Mesodermal cell (in vitro differentiated cells): ENCODE data around the gene HELZ2.

Experiments
- H3K27ac ChIP-seq: 2 replicates; pipeline ENCODE4 v1.7.0; 2013; ENCODE audit warnings: mild to moderate bottlenecking, low read depth, low read length, moderate library complexity; ENCODE audit not compliant: severe bottlenecking
- H3K36me3 ChIP-seq: 2 replicates; pipeline ENCODE4 v1.7.1; 2013; ENCODE audit warnings: mild to moderate bottlenecking, low read length, moderate library complexity; ENCODE audit not compliant: control insufficient read depth, insufficient read depth
- H3K4me1 ChIP-seq: one replicate; pipeline ENCODE4 v1.7.1; 2013; ENCODE audit warnings: mild to moderate bottlenecking, low read length; ENCODE audit not compliant: insufficient read depth, control insufficient read depth, poor library complexity, severe bottlenecking
- H3K4me3 ChIP-seq: 2 replicates; pipeline ENCODE4 v1.7.0; 2013; ENCODE audit warnings: low read length, control low read depth, mild to moderate bottlenecking; ENCODE audit not compliant: insufficient read depth, poor library complexity, severe bottlenecking; ENCODE audit errors: extremely low read depth
- H3K9me3 ChIP-seq: 2 replicates; pipeline ENCODE4 v1.7.1; 2013; ENCODE audit warnings: mild to moderate bottlenecking, low read length, moderate library complexity; ENCODE audit not compliant: control insufficient read depth
- WGBS, 2 experiments: methylation state at CpG; one replicate each; pipeline ENCODE4 v1.1.5; 2013; ENCODE audit warnings: missing lambda C conversion rate in 2 of 2; ENCODE audit not compliant: insufficient coverage in 2 of 2; 5-methylcytosine and 5-hydroxymethylcytosine counted together

The HELZ2 gene

GRCh38 chr20:63597651-63598478, 23.8 kb upstream of the HELZ2 start:
- no peak overlapping the region for H3K4me3 ChIP-seq
- no peaks in the 10 kb centered on the region for H3K9me3 ChIP-seq
- H3K4me1 ChIP-seq, result peaks cover 6% of the 10 kb centered on the region
- no peak overlapping the region for H3K27ac ChIP-seq
- 91 to 96% methylated on average over 13 to 17 of the region's 23 CpGs for WGBS, 2 experiments
- H3K36me3 ChIP-seq, result peaks cover 61% of the 10 kb centered on the region

DNA sequence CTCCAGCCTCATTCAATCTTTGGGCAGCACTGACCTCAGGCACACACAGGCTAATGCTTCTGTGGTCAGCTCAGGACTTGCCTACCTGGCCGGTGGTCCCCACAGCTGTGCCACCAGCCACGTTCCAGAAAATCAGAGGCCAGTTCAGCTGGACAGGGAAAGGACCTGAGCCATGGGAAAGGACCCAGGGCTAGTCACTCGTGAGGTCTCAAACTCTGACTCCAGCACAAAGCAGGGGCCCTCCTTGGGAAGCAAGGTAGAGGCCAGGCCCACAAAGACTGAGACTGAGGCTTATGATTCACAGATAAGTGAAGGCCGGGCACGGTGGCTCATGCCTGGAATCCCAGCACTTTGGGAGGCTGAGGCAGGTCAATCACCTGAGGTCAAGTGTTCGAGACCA, 22.4 kb upstream of the HELZ2 start:
- Histone ChIP-seq H3K4me1 (peaks cover 6% of the 10 kb centered on the region), H3K4me3 (no peak overlapping the region), H3K9me3 (no peaks in the 10 kb centered on the region), H3K36me3 (peaks cover 61% of the 10 kb centered on the region), H3K27ac (no peak overlapping the region)
- WGBS, 2 experiments, result 93 to 94% methylated on average over 6 of the region's 6 CpGs

GRCh38 chr20:63595416-63596127, 21.5 kb upstream of the HELZ2 start:
- 95 to 97% methylated on average over 23 to 29 of the region's 30 CpGs for WGBS, 2 experiments
- Histone ChIP-seq H3K27ac (no peak overlapping the region), H3K4me1 (peaks cover 6% of the 10 kb centered on the region), H3K4me3 (no peak overlapping the region), H3K9me3 (no peaks in the 10 kb centered on the region), H3K36me3 (peaks cover 58% of the 10 kb centered on the region)

DNA sequence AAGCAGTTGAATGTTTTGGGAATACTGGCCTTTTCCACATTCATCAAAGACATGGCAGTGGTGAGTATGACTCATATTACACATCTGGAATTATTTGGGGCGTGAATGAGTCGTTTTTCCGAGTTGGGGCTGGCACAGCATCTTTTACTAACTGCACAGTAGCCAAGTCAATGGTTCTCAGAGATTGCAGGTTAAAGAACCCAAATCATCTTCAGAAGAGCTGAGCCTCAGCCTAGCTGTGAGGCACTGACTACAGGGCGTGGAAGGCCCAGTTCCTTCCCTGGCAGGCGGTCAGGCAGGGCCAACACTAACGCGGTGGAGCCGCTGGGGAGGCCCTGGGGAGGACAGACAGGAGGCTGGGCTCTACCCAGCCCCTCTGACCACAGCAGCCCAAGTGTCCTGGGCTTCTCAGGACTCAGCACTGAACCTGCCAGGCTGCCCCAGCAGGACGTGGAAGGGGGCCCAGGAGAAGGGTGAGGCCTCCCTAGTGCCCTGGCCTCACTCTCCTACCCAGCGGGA, 20.1 kb upstream of the HELZ2 start:
- Histone ChIP-seq H3K36me3 (peaks cover 56% of the 10 kb centered on the region), H3K4me3 (no peak overlapping the region), H3K4me1 (peaks cover 6% of the 10 kb centered on the region), H3K9me3 (no peaks in the 10 kb centered on the region), H3K27ac (no peak overlapping the region)
- 89 to 93% methylated on average over 9 to 10 of the region's 10 CpGs for WGBS, 2 experiments

GRCh38 chr20:63592661-63593060, 18.6 kb upstream of the HELZ2 start:
- Histone ChIP-seq H3K36me3 (peaks cover 51% of the 10 kb centered on the region), H3K9me3 (no peaks in the 10 kb centered on the region), H3K27ac (no peak overlapping the region), H3K4me1 (peaks cover 6% of the 10 kb centered on the region), H3K4me3 (no peak overlapping the region)
- WGBS, 2 experiments, result 97 to 98% methylated on average over 11 to 13 of the region's 13 CpGs

DNA sequence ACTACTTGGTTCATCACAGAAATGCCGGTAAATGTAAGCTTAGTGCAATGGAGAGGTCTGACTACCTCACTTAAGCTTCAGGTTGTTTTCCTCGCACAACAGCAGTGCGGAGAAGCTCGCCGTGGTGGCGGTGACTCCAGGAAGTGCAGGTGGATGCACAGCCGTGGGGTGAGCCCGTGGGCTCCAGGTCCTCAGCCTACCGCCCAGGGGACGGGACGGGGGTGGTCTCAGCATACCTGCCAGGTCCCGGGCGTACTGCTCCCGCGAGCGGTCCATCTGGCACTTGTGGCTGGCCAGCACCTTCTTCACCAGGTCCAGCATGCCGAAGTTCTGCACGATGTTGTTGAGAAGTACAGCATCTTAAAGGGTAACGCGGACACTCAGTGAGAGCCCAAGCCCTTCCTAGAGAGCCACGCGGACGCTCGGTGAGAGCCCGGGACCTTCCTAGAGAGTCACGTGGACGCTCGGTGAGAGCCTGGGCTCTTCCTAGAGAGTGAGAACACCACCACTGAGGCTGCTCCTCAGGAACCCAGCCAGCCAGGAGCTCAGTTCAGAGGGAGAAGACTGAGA, 17.8 kb upstream of the HELZ2 start:
- Histone ChIP-seq H3K4me1 (peaks cover 6% of the 10 kb centered on the region), H3K36me3 (peaks cover 54% of the 10 kb centered on the region), H3K27ac (no peak overlapping the region), H3K9me3 (no peaks in the 10 kb centered on the region), H3K4me3 (no peak overlapping the region)
- 95 to 97% methylated on average over 28 of the region's 28 CpGs for WGBS, 2 experiments

- 87 to 89% methylated on average over 4 of the region's 4 CpGs for WGBS, 2 experiments
- H3K4me3 ChIP-seq, result no peak overlapping the region
- no peaks in the 10 kb centered on the region for H3K9me3 ChIP-seq
- peaks cover 6% of the 10 kb centered on the region for H3K4me1 ChIP-seq
- H3K36me3 ChIP-seq, result peaks cover 53% of the 10 kb centered on the region
- no peak overlapping the region for H3K27ac ChIP-seq
These were observed 17.1 kb upstream of the HELZ2 start for GRCh38 chr20:63591147-63591533.

GRCh38 chr20:63590218-63591146, 16.4 kb upstream of the HELZ2 start:
- Histone ChIP-seq H3K4me3 (no peak overlapping the region), H3K9me3 (no peaks in the 10 kb centered on the region), H3K4me1 (peaks cover 6% of the 10 kb centered on the region), H3K27ac (no peak overlapping the region), H3K36me3 (peaks cover 46% of the 10 kb centered on the region)
- 95 to 96% methylated on average over 44 to 52 of the region's 52 CpGs for whole genome bisulfite sequencing, 2 experiments

DNA sequence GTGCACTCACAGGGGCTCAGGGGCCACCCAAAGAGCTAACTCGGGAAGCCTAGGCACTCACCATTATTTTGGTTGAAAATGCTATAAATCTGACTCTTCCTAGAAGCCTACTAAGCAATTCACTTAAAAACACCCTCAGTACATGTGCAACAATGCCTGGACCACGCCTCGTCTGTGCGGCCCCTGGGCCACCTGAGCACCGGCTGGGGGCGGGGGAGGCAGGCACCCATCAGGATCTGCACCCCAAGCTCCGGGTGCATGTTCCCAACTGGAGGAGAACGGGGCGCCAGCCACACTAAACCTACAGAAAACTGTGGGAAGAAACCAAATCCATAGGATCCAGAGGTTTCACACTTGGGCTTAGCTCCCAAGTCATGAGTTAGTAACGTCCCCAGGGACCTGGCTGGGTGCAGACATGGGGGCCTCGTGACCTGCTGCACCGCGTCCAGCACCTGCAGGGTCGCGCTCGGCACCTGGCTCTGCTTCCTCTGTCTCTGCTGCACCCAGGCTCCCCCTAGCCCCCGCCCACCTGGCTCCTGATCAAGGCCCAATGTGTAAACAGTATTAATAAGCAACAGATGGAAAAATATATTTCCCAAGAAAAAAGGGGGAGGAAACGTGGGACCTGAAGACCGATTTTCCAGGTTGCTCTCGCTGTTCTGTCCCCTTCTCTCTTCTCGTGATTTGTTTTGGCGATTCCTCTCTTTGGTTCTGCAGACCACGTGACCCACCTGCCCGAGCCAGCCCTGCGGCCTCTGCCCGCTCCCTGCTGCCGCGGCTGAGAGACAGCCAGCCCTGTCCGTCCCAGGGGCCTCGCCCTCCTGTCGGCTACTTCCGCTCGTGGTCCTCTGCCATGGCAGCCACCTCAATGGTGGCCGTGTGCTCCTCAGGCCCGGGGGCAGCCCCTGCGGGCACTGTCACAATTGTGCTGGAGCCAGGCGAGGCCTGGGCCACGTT, 15.5 kb upstream of the HELZ2 start:
- peak overlapping the region; percentile 6 for H3K27ac ChIP-seq
- 95 to 96% methylated on average over 29 to 32 of the region's 38 CpGs for whole genome bisulfite sequencing, 2 experiments
- H3K4me3 ChIP-seq, result no peak overlapping the region
- no peaks in the 10 kb centered on the region for H3K9me3 ChIP-seq
- peaks cover 6% of the 10 kb centered on the region for H3K4me1 ChIP-seq
- H3K36me3 ChIP-seq, result peaks cover 44% of the 10 kb centered on the region
